HEK293 (cell line): ENCODE measurements around the gene SAMD3.
"Not testable (repeated sequence)": the region's sequence is repeated elsewhere in the genome, so short reads cannot be mapped to it uniquely, and the experiment has no call there.

Experiments
- CTCF ChIP-seq: fragments of 450-650 bp; formaldehyde crosslinking; IDR thresholded peaks from 2 replicates; pipeline ENCODE4 v1.5.1; 2016; ENCODE audit warnings: missing biosample characterization, missing genetic modification characterization
- KLF10 ChIP-seq: fragments of 450-650 bp; IDR thresholded peaks from 2 replicates; pipeline ENCODE4 v1.5.1; 2018; ENCODE audit warnings: missing biosample characterization, mild to moderate bottlenecking, missing genetic modification characterization
- WT1 ChIP-seq: fragments of 450-650 bp; formaldehyde crosslinking; IDR thresholded peaks from 2 replicates; pipeline ENCODE4 v1.5.1; 2016; ENCODE audit warnings: missing biosample characterization, missing genetic modification characterization
- YY2 ChIP-seq: fragments of 450-650 bp; formaldehyde crosslinking; IDR thresholded peaks from 2 replicates; pipeline ENCODE4 v1.5.1; 2016; ENCODE audit warnings: missing biosample characterization, missing genetic modification characterization
- ZNF133 ChIP-seq: fragments of 450-650 bp; formaldehyde crosslinking; IDR thresholded peaks from 2 replicates; pipeline ENCODE4 v1.5.1; 2016; ENCODE audit warnings: missing biosample characterization, missing genetic modification characterization
- ZNF239 ChIP-seq: fragments of 450-650 bp; formaldehyde crosslinking; IDR thresholded peaks from 2 replicates; pipeline ENCODE4 v1.5.1; 2016; ENCODE audit warnings: missing biosample characterization, missing genetic modification characterization
- ZNF629 ChIP-seq: fragments of 450-650 bp; formaldehyde crosslinking; IDR thresholded peaks from 2 replicates; pipeline ENCODE4 v1.5.1; 2017; ENCODE audit warnings: missing biosample characterization, missing genetic modification characterization
- ZNF830 ChIP-seq: fragments of 450-650 bp; IDR thresholded peaks from 2 replicates; pipeline ENCODE4 v1.5.0; 2018; ENCODE audit warnings: missing biosample characterization, missing genetic modification characterization, low read depth, mild to moderate bottlenecking, moderate library complexity

GRCh38 chr6:130117187-130117701, 105.5 kb downstream of the SAMD3 start:
- TF ChIP-seq ZNF239 (tag by site-specific recombination); WT1; ZNF133 (tag by site-specific recombination); YY2 (tag by site-specific recombination); CTCF (tag by site-specific recombination); ZNF629 (tag by site-specific recombination); ZNF830 (tag by site-specific recombination); KLF10 (tag by site-specific recombination): not testable (repeated sequence)
